22Rv1 (cell line): Measurements from ENCODE around the gene ACOXL.

ENCODE experiments used
- ZFX ChIP-seq: fragments of 450-650 bp; IDR thresholded peaks from 2 replicates; pipeline ENCODE4 v1.6.1; 2017; ENCODE audit warnings: antibody characterized with exemption, borderline replicate concordance
- TF ChIP-seq, protein P1 (sequence below): fragments of 450-650 bp; IDR thresholded peaks from 2 replicates; pipeline ENCODE4 v1.5.1; 2017; ENCODE audit warnings: mild to moderate bottlenecking

DNA sequence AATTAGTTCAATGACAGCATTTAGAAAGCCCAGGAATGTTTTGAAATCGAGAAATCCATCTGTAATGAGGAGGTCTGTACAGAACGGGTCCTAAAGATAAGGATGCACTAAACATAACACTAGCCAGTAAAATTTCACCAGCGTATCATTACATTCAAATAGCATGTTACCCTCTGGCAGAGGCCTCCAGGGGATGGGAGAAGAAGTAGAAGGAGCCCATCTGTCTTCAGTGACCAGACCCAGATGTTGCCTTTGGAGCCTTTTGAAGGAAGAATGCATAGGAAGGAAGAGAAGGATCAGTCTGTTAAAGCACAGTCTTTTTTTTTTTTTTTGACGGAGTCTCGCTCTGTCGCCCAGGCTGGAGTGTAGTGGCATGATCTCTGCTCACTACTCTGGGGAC lies 302.2 kb downstream of the ACOXL start:
- TF ChIP-seq, protein P1, sequence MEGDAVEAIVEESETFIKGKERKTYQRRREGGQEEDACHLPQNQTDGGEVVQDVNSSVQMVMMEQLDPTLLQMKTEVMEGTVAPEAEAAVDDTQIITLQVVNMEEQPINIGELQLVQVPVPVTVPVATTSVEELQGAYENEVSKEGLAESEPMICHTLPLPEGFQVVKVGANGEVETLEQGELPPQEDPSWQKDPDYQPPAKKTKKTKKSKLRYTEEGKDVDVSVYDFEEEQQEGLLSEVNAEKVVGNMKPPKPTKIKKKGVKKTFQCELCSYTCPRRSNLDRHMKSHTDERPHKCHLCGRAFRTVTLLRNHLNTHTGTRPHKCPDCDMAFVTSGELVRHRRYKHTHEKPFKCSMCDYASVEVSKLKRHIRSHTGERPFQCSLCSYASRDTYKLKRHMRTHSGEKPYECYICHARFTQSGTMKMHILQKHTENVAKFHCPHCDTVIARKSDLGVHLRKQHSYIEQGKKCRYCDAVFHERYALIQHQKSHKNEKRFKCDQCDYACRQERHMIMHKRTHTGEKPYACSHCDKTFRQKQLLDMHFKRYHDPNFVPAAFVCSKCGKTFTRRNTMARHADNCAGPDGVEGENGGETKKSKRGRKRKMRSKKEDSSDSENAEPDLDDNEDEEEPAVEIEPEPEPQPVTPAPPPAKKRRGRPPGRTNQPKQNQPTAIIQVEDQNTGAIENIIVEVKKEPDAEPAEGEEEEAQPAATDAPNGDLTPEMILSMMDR = no peak
- no peak for TF ChIP-seq ZFX
